CD4-positive, alpha-beta T cell treated with Interleukin-17A for 4 hours (primary cell): ENCODE measurements around the gene RTKN.
"Not testable (repeated sequence)": the region's sequence is repeated elsewhere in the genome, so short reads cannot be mapped to it uniquely, and the experiment has no call there.

Experiments
- DNase-seq: peaks from one replicate; pipeline ENCODE4 v3.0.0-alpha.2; 2020; ENCODE audit warnings: mixed read lengths

RTKN gene, protein sequence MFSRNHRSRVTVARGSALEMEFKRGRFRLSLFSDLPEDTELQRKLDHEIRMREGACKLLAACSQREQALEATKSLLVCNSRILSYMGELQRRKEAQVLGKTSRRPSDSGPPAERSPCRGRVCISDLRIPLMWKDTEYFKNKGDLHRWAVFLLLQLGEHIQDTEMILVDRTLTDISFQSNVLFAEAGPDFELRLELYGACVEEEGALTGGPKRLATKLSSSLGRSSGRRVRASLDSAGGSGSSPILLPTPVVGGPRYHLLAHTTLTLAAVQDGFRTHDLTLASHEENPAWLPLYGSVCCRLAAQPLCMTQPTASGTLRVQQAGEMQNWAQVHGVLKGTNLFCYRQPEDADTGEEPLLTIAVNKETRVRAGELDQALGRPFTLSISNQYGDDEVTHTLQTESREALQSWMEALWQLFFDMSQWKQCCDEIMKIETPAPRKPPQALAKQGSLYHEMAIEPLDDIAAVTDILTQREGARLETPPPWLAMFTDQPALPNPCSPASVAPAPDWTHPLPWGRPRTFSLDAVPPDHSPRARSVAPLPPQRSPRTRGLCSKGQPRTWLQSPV

DNA sequence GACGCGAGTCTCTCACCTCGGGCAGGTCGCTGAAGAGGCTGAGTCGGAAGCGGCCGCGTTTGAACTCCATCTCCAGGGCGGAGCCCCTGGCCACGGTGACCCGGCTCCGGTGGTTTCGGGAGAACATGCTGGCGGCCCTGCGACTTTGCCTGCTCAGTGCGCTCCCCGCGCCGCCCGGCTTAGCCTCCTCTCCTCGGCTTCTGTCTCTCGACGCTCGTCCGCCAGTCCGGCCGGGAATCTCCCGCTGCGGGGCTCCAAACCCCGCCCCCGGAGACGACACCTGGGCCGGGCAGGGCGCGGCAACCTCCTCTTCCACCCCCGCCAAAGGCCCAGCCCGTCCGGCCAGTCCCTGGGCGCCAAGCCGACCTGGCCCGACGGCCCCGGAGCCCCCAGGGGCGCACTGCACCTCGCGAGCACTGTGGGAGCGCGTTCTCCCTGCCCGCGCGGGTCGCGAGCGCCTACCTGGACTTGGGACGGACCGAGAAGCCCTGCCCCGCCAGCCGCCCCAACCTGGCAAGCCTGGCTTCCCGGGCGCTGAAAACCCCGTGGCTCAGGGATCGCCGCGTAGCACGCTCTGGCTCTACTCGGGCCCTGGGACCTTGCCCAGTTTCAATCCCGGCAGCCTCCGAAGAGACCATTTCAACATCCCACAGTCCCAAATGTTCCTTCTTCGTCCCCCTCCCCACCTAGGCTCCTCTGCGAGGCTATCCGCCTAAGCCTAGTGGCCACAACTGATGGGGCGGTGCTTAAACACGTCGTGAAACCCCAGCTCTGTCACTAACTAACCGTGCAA lies at the start of gene RTKN:
Gene RTKN (minus strand): TSS at position 248 of the 793 bp plus-strand sequence. CDS start 121 bp downstream, at position 127.
- DNase-seq = peak; percentile 34

DNA sequence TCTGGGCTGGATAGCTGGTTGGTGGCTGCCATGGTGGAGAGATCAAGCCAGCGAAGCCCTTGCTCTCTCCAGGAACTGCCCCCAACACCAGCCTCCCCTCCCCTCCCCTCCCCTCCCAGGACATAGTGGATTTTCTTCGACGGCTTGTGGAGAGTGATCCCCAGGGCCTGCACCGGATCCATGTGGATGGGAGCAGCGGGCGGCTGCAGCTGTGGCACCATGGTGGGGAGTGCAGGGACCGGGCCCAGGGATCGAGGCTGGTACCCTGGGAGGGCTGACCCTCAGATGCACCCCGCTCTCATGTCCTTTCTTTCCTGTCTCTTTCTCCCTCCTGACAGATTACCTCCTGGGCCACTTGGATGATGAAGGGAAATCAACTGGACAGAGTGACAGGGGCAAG lies 48.2 kb upstream of the RTKN start:
- no peak for DNase-seq

DNA sequence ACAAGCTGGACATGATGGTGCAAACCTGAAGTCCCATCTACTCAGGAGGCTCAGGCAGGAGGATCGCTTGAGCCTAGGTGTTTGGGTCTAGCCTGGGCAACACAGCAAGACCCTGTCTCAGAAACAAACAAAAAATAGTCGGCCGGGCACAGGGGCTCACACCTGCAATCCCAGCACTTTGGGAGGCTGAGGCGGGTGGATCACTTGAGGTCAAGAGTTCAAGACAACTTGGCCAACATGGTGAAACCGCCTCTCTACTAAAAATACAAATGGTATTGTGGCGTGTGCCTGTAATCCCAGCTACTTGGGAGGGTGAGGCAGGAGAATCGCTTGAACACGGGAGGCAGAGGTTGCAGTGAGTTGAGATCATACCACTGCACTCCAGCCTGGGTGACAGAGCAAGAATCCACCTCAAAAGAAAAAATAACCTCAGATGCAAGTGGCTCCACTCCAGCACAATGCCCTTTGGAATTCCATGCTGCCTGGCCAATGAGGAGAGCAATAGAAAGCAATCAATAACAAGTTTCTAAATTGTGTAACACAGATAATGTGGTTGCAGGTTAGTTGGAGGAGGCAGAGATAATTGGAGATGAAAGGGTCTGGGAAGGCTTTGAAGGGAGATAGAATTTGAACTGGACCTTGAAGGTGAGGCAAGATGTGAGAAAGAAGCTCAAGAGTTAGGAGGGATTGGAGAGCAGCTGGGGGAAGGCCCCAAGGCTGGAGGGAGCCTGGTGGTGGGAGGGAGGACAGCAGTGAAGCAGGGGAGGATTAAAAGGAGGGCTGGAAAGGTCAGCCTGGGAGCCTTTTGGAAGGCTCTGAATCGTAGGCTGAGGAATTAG lies 47.1 kb upstream of the RTKN start:
- no peak for DNase-seq

DNA sequence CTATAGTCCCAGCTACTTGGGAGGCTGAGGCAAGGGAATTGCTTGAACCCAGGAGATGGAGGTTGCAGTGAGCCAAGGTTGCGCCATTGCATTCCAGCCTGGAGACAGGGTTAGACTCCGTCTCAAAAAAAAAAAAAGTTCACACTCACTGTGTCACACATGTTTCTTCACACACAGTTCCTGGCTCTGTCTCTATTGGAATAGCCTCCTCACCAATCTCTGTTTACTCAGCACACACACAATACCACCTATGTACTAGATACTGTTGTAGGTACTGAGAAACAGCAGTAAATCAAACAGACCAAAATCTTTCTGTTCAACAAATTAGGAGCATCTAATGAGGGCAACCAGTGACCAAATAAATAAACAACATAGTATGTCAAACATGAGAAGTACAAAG lies 44.4 kb upstream of the RTKN start:
- no peak for DNase-seq

DNA sequence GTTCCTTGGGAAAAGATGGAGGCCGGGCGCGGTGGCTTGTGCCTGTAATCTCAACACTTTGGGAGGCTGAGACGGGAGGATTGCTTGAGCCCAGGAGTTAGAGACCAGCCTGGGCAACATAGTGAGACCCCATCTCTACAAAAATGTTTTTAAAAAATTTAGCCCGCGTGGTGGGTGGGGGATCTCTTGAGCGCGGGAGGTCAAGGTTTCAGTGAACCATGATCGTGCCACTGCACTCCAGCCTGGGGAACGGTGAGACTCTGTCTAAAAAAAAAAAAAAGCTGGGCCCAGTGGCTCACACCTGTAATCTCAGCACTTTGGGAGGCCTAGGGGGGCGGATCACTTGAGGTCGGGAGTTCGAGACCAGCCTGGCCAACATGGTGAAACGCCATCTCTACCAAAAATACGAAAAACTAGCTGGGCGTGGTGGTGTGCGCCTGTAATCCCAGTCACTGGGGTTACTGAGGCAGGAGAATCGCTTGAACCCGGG lies 42.0 kb upstream of the RTKN start:
- not testable (repeated sequence) for DNase-seq

DNA sequence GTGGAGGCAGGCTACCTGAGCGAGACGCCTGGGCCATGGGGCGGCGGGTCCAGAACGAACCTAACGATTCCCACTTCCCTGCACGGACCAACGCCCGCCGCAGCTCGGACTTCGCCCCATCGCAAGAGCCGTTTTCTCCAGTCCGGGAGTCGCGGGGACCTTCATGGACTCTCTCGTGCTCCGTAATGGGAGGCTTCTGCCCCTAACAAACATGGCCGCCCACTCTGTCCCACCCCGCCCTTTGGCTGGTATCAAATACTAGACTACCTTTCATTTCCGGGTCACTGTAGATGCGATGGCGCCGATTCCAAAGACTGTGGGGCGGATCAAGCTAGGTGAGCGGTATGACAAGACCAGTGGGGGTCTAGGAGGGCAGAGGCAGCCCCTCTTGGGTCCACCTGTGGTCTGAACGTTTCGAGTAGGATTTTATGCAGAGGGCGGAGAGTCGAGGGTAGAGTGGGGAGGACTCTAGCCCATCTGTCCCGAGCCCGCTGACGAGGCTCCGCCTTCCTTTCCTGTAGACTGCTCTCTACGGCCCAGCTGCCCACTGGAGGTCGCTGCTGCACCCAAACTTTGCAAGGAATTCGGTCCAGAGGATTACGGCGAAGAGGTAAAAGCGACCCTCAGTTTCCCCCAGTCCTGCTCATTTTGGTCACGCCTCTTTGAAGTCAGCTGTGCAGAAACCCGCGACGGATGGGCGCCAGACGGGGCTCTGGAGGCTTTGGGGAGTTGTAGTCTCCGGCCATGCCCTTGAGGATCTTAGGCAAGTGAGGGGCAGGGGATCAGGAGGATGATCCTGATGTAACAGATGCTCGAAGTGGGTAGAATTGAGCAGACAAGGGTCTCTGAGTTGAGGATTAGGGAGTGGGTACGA lies 41.3 kb upstream of the RTKN start, which contains the start of the genes CCDC142 and TTC31:
Gene CCDC142 (minus strand): TSS at position 198 of the 874 bp plus-strand sequence. CDS start 161 bp downstream, at position 37.
Gene TTC31 (plus strand): TSS at position 281 of the 874 bp plus-strand sequence. CDS start 15 bp downstream, at position 296.
- peak; percentile 95 for DNase-seq

DNA sequence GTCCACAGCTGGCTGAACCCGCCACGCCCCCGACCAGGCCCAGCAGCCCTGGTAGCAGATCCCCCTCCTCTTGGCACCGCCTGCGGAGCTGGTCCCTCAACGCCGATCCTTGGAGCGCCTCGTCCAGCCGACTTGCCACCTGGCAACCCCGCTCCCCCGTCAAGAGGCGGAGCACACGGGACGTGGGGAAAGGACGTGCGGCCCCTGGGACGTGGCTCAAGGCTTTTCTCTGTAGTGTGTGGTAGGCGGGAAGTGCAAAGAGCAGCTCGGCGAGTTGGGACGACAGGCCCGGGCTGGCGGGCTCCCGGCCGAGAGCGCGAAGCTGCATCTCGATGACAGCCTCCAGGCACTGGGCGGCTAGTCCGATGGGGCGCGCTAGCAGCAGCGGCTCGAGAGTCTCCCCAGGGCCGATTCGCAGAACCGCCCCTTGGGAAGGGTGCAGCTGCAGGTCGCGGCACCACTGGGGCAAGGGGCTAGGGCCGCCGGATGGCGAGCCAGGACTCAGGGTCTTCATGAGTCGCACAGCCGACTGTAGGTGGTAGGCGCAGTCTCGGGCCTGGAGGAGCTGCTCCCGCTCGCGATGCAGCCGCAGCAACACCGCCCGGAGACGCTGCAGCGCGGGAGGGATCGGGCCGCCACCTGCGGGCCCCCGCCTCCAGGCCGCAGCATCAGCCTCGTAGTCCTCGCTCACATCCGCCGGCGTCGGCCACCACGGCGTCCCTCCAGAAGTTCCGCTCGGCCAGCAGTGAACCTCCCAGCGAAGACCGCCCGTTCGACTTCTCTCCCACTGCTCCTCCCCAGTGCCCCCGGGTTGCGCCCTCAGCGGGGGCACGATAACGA lies 40.4 kb upstream of the RTKN start:
- peak; percentile 60 for DNase-seq

DNA sequence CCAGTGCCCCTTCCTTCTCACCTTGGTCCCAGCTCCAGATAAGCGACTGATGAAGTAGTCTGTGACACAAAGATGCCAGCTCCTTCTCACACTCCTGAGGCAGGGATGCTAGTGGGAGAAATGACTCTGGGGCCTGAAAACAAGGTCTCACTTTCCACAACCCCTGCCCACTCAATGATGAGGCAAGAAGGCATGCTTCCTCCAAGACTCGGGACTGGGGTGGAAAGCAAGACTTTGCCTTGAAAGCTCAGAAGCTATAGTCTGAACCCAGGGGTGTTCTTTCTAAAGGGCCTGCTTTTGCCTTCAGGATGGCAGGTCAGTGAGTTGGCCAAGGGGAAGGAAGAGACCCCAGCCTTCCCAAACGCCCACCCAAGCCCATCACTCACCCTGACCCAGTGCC lies 39.7 kb upstream of the RTKN start:
- DNase-seq = no peak

DNA sequence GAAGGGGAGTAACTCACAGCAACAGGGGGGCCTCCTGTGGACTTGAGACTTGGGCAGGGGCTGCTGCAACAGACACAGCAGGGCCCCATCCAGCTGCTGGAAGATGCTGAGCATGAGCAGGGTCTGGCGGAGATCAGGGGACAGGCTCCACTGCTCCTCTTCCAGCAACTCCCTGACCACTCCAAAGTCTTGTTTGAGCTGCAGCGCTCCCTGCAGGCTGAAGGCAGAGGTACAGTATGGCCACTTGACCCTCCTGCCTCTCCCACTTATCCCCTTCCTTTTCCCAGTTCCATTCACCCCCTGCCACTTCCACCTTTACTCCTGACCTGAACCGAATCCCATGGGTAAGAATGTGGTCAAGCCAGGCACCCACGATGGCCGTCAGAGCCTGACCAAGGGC lies 33.2 kb upstream of the RTKN start:
- no peak for DNase-seq

DNA sequence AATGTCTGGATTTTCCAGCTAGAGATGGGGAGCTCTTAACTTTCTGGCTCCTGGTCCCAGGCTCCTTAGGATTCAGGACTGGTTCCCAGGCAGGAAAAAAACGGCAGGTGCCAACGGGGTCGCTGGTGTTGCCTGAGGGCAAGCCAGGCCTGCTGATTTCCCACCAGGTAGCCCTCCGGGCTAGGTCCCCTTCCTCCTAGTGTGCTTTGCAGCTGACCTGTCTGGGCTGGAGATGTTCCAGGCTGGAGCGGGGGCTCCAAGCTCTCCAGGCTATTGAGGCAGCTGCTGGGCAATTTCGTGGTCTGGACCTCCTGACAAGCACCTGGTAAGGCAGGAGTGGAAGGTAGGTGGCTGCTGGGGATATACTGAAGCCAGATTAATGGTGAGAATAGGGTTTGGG lies 32.7 kb upstream of the RTKN start:
- no peak for DNase-seq

DNA sequence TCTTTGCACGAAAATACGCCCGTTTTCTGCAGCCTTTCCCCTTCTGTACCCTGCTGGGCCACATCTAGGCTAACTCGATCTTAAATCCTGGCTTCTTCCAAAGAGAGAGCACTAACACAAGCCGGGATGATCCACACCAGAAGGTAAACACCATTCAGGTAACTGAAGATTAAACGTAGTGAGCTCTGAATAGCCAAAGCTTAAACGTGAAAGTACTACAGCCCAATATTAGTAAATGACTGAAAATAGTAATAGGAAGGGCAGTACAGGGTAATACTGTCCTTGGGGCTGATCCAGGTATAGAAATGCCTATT lies 31.2 kb upstream of the RTKN start:
- DNase-seq = no peak

DNA sequence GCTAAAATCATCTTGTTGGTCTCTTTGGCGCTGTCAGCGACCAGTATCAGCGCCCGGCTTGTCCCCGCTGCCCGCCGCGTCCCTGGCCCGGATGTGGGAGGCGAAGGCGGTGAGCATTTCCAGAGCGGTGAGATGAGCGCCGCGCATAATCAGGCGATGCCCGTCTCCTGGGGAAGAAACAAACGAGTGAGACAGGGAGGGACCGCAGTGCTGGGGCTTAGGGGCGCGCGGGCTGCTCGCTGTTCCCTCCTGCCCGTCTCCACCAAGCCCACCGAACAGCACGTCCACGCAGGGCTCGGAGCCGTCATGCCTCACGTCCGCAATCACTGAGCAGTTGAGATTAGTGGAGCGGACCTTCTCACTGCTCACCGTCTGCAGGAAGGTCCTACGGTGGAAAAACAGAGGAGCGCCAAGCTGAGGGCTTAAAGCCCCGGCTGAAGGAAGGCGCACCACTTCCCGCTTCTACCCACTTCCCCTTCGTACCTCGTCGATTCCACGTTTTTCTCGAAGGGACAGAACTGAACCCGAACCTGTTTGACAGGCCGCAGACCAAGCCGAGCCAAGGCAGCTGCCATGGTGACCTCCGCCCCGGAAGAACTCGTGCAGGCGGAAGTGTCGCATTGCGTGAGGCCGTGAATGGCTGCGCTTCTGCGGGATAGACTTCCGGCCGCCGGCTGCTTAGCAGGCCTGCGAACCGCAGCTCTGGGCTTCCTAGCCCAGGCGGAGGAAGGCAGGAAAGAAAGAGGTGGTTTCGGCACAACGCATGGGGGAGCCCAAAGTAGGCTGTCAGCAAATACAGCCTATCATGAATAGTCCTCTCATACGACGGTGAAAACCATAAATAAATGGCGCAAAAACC lies 30.6 kb upstream of the RTKN start, which contains the start of gene MRPL53:
Gene MRPL53 (minus strand): TSS at position 595 of the 859 bp plus-strand sequence. CDS start 20 bp downstream, at position 575.
- peak; percentile 97 for DNase-seq

DNA sequence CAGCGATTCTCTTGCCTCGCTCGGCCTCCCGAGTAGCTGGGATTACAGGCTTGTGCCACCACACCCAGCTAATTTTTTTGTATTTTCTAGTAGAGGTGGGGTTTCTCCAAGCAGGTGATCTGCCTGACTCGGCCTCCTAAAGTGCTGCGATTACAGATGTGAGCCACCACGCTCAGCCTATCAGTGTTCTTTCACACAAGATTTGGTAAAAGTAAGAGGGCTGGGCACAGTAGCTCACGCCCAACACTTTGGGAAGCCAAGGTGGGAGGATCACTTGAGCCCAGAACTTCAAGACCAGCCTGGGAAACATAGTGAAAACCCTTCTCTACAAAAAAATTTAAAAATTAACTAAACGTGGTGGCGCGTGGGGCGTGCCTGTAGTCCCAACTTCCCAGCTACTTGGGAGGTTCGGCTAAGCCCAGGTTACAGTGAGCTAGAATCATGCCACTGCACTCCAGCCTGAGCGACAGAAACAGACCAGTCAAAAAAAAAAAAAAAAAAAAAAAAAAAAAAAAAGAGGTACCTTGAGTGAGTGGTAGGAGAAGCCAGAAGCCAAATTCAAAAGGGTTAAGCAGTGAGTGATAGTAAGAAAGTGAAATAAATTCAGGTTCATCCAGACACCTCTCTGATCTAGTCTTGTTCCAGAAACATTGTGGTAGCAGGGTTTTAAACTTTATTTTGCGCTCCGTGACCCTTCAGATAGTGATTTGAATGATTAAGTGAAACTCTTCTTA lies 29.8 kb upstream of the RTKN start:
- no peak for DNase-seq

DNA sequence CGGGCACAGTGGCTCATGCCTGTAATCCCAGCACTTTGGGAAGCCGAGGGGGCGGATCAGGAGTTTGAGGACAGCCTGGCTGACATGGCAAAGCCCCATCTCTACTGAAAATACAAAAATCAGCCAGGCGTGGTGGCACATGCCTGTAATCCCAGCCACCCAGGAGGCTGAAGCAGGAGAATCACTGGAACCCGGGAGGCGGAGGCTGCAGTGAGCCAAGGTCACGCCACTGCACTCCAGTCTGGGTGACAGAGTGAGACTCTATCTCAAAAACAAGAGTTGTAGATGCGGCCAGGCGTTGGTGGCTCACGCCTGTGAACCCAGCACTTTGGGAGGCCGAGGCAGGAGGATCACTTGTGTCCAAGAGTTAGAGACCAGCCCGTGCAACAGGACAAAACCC lies 29.0 kb upstream of the RTKN start:
- not testable (repeated sequence) for DNase-seq

DNA sequence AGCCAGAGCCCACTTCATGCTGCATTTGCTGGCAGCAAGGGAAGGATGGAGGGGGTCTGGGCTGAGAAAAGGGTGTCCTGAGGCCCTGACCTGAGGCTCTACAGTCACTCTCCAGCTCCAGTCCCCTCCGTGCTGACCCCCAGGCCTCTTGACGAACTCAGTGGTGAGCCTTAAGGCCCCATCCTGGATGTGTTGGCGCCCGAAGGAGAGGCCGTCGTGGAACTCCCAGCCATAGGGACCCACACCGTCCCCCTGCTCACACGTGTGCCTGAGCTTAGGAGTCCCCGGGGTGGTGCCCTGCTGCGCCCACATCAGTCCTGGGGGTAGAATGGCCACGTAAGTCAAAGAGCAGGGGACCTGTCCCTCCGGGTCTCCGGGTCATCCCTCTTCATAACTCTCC lies 22.7 kb upstream of the RTKN start:
- no peak for DNase-seq

DNA sequence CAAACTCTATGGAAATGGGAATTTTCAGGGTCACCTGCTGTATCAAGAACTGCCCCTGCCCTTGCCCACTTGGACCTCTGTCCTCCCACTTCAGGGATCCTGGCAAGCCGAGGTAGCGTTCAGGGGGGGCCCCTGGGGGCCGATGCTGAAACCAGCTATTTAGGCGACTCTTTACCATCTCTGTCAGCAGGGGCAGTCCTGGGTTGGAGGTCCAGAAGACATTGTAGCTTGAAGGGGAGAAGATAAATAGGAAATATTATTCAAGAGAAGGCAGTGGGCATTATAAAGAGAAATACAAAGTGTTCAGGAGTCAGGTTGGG lies 21.0 kb upstream of the RTKN start:
- DNase-seq = no peak

DNA sequence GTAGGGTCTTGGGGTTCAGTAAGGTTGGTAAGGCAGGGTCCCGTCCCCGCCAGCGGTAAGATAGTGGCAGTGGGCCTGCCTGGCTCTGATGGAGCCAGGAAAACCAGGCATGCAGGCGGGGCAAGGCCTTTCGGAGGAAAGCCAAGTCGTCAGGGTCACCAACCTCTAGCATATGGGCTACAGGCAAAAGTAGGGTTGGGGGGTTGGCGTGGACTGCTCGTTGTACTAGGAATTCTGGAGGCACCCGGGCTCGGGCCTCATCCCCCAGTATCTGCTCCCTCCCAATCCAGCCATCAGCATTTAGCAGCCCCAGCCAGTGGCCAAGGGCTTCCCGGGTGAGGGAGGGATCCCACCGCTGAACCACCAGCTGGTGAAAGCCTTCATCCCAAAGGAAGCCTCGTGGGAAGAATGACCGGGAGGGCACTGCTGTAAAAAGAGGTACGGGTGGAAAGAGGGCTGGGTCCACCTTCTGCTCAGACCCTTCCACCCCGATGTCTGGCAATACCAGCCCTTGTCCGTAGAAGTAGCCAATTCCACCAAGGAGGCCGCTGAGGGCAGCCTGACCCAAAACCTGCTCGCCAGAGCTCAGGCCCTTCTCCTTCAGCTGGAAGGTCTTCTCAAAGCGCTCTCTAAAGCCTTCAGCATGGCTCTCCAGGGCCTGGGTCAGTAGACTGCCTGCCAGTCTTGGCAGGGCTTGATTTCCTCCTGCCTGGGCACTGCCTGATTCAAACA lies 20.5 kb upstream of the RTKN start:
- no peak for DNase-seq
